ENCODE measurements around the gene TEDDM1. TPM values are rescaled to one million over a fixed set of nuclear protein-coding genes. Genes with fewer than 3 reads are reported as not detected.

Gene TEDDM1
- polyA plus RNA-seq, 1 of the 3 experiments (the other 2 are of a cell fraction) = not detected

GRCh38 chr1:182383037-182383661 lies 17.3 kb downstream of the TEDDM1 start:
- WGBS (ENCODE audit: low lambda C conversion rate) = 92% methylated on average over 4 of the region's 4 CpGs
- POLR2A ChIA-PET = no interaction called here
- Histone ChIP-seq H3K9ac (no peak overlapping the region), H3K27ac (ENCODE audit: low read depth in 2 of 2, low read length in 1 of 2) (no peak overlapping the region), H3F3A (replicated peaks; ENCODE audit: insufficient read depth) (peaks cover 11% of the 10 kb centered on the region), H4K20me1 (ENCODE audit: insufficient read depth) (peaks cover 4% of the 10 kb centered on the region), H3K79me2 (ENCODE audit: insufficient read depth) (peaks cover 11% of the 10 kb centered on the region), H3K9me2 (no peaks in the 10 kb centered on the region), H3K36me3 (replicated peaks in 1 of 2; ENCODE audit: control insufficient read depth in 1 of 2, insufficient read depth in 2 of 2, low read length in 1 of 2) (peaks cover 45 to 63% of the 10 kb centered on the region in 2 experiments), H2AFZ (ENCODE audit: low read depth) (no peak overlapping the region), H3K9me3 (no peaks in the 10 kb centered on the region), H3K4me2 (no peak overlapping the region), H3K4me3 (ENCODE audit: low read depth in 2 of 2, low read length in 1 of 2) (no peak overlapping the region), H3K27me3 (ENCODE audit: insufficient read depth) (no peaks in the 10 kb centered on the region), H3K4me1 (ENCODE audit: control insufficient read depth in 1 of 2, insufficient read depth in 2 of 2, low read depth in 1 of 2, low read length in 1 of 2) (no peaks in the 10 kb centered on the region)
- TF ChIP-seq, protein P1, sequence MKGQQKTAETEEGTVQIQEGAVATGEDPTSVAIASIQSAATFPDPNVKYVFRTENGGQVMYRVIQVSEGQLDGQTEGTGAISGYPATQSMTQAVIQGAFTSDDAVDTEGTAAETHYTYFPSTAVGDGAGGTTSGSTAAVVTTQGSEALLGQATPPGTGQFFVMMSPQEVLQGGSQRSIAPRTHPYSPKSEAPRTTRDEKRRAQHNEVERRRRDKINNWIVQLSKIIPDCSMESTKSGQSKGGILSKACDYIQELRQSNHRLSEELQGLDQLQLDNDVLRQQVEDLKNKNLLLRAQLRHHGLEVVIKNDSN (IDR thresholded peaks at IDR 0.05; ENCODE audit: borderline replicate concordance, low read depth) = no peak
- TF ChIP-seq CHD2 (IDR thresholded peaks at IDR 0.05; ENCODE audit: low read length, partially characterized antibody) = no peak
- no peak for TF ChIP-seq YY1 (IDR thresholded peaks at IDR 0.05; ENCODE audit: low read depth)
- TF ChIP-seq MAX (IDR thresholded peaks at IDR 0.05; ENCODE audit: low read depth) = no peak
- TF ChIP-seq RCOR1 (IDR thresholded peaks at IDR 0.05; ENCODE audit: low read length) = no peak
- no peak for TF ChIP-seq TAF1 (IDR thresholded peaks at IDR 0.05; ENCODE audit: borderline replicate concordance, low read depth, low read length)
- no peak for TF ChIP-seq MEF2A (IDR thresholded peaks at IDR 0.05; ENCODE audit: borderline replicate concordance, low read depth)
- no peak for TF ChIP-seq EP300 (IDR thresholded peaks at IDR 0.05; ENCODE audit: borderline replicate concordance in 1 of 2, low read depth in 1 of 2, low read length in 1 of 2)
- no peak for TF ChIP-seq GATA2 (CRISPR knock-in tag; IDR thresholded peaks at IDR 0.05)
- CTCF ChIA-PET = interaction anchor here (1.0 to 5.1 kb wide), 5 partner anchors 8 to 302 kb away, joined by 4 to 25 read pairs (median 7); no protein-coding TSS in a partner anchor
- DNase-seq = no peak

DNA sequence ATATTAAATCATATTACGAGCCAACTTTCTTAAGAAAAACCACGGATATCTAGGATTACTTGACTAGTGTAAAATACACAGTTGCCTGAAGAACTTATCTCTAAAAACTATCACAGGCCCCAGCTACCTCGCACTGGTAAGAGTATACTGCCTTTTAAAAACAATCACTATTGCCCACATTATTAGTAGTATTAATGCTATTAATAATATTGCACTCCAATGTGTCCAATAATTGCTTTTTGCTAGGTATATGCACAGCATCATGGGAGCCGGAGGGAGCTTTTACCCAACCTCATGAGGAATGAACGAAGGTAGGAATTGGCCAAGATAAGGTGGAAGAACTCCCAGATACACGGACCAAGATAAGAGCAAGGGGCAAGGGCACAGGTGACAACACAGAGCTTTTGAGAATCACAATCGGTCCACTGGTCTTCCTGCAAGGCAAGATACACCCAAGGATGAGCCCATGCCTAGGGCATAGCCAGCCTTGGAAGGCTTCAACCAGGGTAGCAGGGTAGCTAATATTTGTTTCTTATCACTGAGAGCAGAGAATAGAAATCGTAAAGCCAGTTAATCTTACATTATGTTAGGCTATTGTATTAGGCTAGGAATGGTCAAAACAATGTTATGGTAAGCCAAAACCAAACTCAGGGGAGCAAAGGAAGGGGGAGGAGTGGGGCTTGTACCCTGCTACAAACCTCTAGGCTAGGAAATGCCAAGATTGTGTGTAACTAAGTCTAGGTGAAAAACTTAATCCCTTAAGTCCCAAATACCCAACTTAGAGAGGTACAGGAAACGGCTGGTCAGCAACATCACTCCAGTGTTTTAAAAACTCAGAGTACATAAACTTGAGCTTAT lies 18.3 kb downstream of the TEDDM1 start:
- no peaks in the 10 kb centered on the region for H4K20me1 ChIP-seq (ENCODE audit: insufficient read depth)
- H3K36me3 ChIP-seq (replicated peaks in 1 of 2; ENCODE audit: control insufficient read depth in 1 of 2, insufficient read depth in 2 of 2, low read length in 1 of 2) = peaks cover 35 to 53% of the 10 kb centered on the region in 2 experiments
- peaks cover 3% of the 10 kb centered on the region; the same call in 1 of the 2 replicates for H3K79me2 ChIP-seq (ENCODE audit: insufficient read depth)
- no peak overlapping the region for H3K4me3 ChIP-seq (ENCODE audit: low read depth in 2 of 2, low read length in 1 of 2)
- ChIA-PET POLR2A (no interaction called here), CTCF (interaction anchor here (1.5 to 5.1 kb wide), 5 partner anchors 10 to 301 kb away, joined by 3 to 25 read pairs (median 7); no protein-coding TSS in a partner anchor)
- H3F3A ChIP-seq (replicated peaks; ENCODE audit: insufficient read depth) = peaks cover 11% of the 10 kb centered on the region
- no peaks in the 10 kb centered on the region for H3K9me3 ChIP-seq
- no peak overlapping the region for H3K27ac ChIP-seq (ENCODE audit: low read depth in 2 of 2, low read length in 1 of 2)
- no peak for DNase-seq
- no peak overlapping the region for H2AFZ ChIP-seq (ENCODE audit: low read depth)
- no peak overlapping the region for H3K9ac ChIP-seq
- no peaks in the 10 kb centered on the region for H3K27me3 ChIP-seq (ENCODE audit: insufficient read depth)
- no peaks in the 10 kb centered on the region for H3K9me2 ChIP-seq
- 88% methylated on average over 9 of the region's 9 CpGs for WGBS (ENCODE audit: low lambda C conversion rate)
- H3K4me1 ChIP-seq (ENCODE audit: control insufficient read depth in 1 of 2, insufficient read depth in 2 of 2, low read depth in 1 of 2, low read length in 1 of 2) = no peaks in the 10 kb centered on the region
- H3K4me2 ChIP-seq = no peak overlapping the region
- TF ChIP-seq NFIC (IDR thresholded peaks at IDR 0.05; ENCODE audit: borderline replicate concordance) (no peak), ELF1 (IDR thresholded peaks at IDR 0.05) (no peak), FOXM1 (IDR thresholded peaks at IDR 0.05; ENCODE audit: low read depth) (no peak), MAX (IDR thresholded peaks at IDR 0.05; ENCODE audit: low read depth) (no peak), NRF1 (IDR thresholded peaks at IDR 0.05; ENCODE audit: low read depth, low read length) (no peak), REST (IDR thresholded peaks at IDR 0.05; ENCODE audit: low read depth, low read length) (no peak), RCOR1 (IDR thresholded peaks at IDR 0.05; ENCODE audit: low read length) (no peak), SIN3A (IDR thresholded peaks at IDR 0.05; ENCODE audit: borderline replicate concordance, low read depth, low read length) (no peak), CHD2 (IDR thresholded peaks at IDR 0.05; ENCODE audit: low read length, partially characterized antibody) (no peak), RXRA (IDR thresholded peaks at IDR 0.05; ENCODE audit: borderline replicate concordance, low read depth) (no peak)
- TF ChIP-seq, protein P2, sequence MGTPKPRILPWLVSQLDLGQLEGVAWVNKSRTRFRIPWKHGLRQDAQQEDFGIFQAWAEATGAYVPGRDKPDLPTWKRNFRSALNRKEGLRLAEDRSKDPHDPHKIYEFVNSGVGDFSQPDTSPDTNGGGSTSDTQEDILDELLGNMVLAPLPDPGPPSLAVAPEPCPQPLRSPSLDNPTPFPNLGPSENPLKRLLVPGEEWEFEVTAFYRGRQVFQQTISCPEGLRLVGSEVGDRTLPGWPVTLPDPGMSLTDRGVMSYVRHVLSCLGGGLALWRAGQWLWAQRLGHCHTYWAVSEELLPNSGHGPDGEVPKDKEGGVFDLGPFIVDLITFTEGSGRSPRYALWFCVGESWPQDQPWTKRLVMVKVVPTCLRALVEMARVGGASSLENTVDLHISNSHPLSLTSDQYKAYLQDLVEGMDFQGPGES (IDR thresholded peaks at IDR 0.05; ENCODE audit: low read depth, low read length) = no peak
- TF ChIP-seq, protein P1 (IDR thresholded peaks at IDR 0.05; ENCODE audit: borderline replicate concordance, low read depth) = no peak
